Endometrial microvascular endothelial cells (primary cell): ENCODE results near the gene BSCL2. TPM values are rescaled to one million over a fixed set of nuclear protein-coding genes. Genes with fewer than 3 reads are reported as not detected.

Experiments
- in situ Hi-C: cut with HindIII; loops from 2 replicates; pipeline ENCODE4 v1.10.0; 2017; ENCODE audit warnings: low sequenced_read_pairs, low pct_unique_long_range_greater_than_20kb; ENCODE audit errors: inconsistent ontology term
- total RNA-seq: library from RNA; depleted of rRNA; stranded (reverse); fragments of >200 nt; gene quantifications from one replicate; pipeline ENCODE4 v1.2.3, GENCODE V29; 2015; ENCODE audit errors: inconsistent ontology term

Gene BSCL2
- total RNA-seq, 1 donor from 2014 or later = 55.5 TPM

GRCh38 chr11:62645946-62646824 lies 61.0 kb downstream of the BSCL2 start, which contains the start of gene GANAB:
GANAB (minus strand) TSS chr11:62646613; CDS start chr11:62646599, 14 bp downstream.
- in situ Hi-C loops = no loop called here

- in situ Hi-C loops = no loop called here
Observed at GRCh38 chr11:62645671-62645945, 61.6 kb downstream of the BSCL2 start.

- in situ Hi-C loops = no loop called here
Observed at GRCh38 chr11:62644220-62644619, 63.0 kb downstream of the BSCL2 start.

Other genes starting within 250 kb of the BSCL2 start
- gene AHNAK, start 160.6 kb downstream of the BSCL2 start, total RNA-seq = 299 TPM
- gene EEF1G, start 133.5 kb downstream of the BSCL2 start, total RNA-seq = 1,762 TPM
- gene TUT1, start 115.9 kb downstream of the BSCL2 start, total RNA-seq = 12.7 TPM
- gene MTA2, start 105.6 kb downstream of the BSCL2 start, total RNA-seq = 195 TPM
- 42.1 TPM for gene EML3, start 94.6 kb downstream of the BSCL2 start, total RNA-seq
- 8.0 TPM for gene ROM1, start 94.2 kb downstream of the BSCL2 start, total RNA-seq
- 40.0 TPM for gene B3GAT3, start 85.4 kb downstream of the BSCL2 start, total RNA-seq
- gene GANAB, start 60.8 kb downstream of the BSCL2 start, total RNA-seq = 294 TPM
- gene INTS5, start 54.1 kb downstream of the BSCL2 start, total RNA-seq = 35.2 TPM
- gene C11orf98, start 42.2 kb downstream of the BSCL2 start, total RNA-seq = 87.7 TPM
- gene CSKMT, start 42.1 kb downstream of the BSCL2 start, total RNA-seq = 3.9 TPM
- 12.4 TPM for gene UQCC3, start 35.8 kb downstream of the BSCL2 start, total RNA-seq
- gene LBHD1, start 35.2 kb downstream of the BSCL2 start, total RNA-seq = 5.8 TPM
- 89.8 TPM for gene UBXN1, start 28.4 kb downstream of the BSCL2 start, total RNA-seq
- gene LRRN4CL, start 17.9 kb downstream of the BSCL2 start, total RNA-seq = not detected
- not detected for gene GNG3, start 252 bp upstream of the BSCL2 start, total RNA-seq
- 6.7 TPM for gene HNRNPUL2, start 20.0 kb upstream of the BSCL2 start, total RNA-seq
- 28.1 TPM for gene TTC9C, start 21.1 kb upstream of the BSCL2 start, total RNA-seq
- gene ZBTB3, start 46.7 kb upstream of the BSCL2 start, total RNA-seq = 9.9 TPM
- gene POLR2G, start 54.2 kb upstream of the BSCL2 start, total RNA-seq = 85.5 TPM
- gene TAF6L, start 64.0 kb upstream of the BSCL2 start, total RNA-seq = 22.1 TPM
- gene TMEM179B, start 80.0 kb upstream of the BSCL2 start, total RNA-seq = 91.6 TPM
- 27.6 TPM for gene TMEM223, start 84.6 kb upstream of the BSCL2 start, total RNA-seq
- 45.7 TPM for gene NXF1, start 98.0 kb upstream of the BSCL2 start, total RNA-seq
- 33.4 TPM for gene STX5, start 124.6 kb upstream of the BSCL2 start, total RNA-seq
- gene TEX54, start 125.4 kb upstream of the BSCL2 start, total RNA-seq = not detected
- gene WDR74, start 132.2 kb upstream of the BSCL2 start, total RNA-seq = 49.7 TPM
- gene SLC3A2, start 173.5 kb upstream of the BSCL2 start, total RNA-seq = 224 TPM
- not detected for gene CHRM1, start 213.9 kb upstream of the BSCL2 start, total RNA-seq